Muscle of arm (tissue), 12 donors: ENCODE data around the gene FLOT2. TPM values are rescaled to one million over a fixed set of nuclear protein-coding genes. Genes with fewer than 3 reads are reported as not detected.
"Not testable (repeated sequence)": the region's sequence is repeated elsewhere in the genome, so short reads cannot be mapped to it uniquely, and the experiment has no call there.

Source experiments
- DNase-seq: peaks from one replicate; pipeline ENCODE4 v3.0.0-alpha.2; 2013
- polyA plus RNA-seq, 12 donors: library from polyadenylated mRNA; unstranded; fragments of 120-200 nt; gene quantifications; one replicate each; pipeline ENCODE4 v1.2.1, GENCODE V29; 2013; ENCODE audit not compliant: insufficient read length in 12 of 12

The FLOT2 gene
- polyA plus RNA-seq, 12 donors: 49.5 to 78.9 (median 63.5) TPM; not detected in 1

GRCh38 chr17:28898527-28898955, 1.0 kb upstream of the FLOT2 start:
- no peak for DNase-seq

- DNase-seq: peak; percentile 31
Observed at GRCh38 chr17:28897769-28898526, 415 bp upstream of the FLOT2 start.

- no peak for DNase-seq
Observed at GRCh38 chr17:28896491-28896883, 1.0 kb downstream of the FLOT2 start.

GRCh38 chr17:28895794-28896447, 1.6 kb downstream of the FLOT2 start:
- DNase-seq: no peak

GRCh38 chr17:28893248-28894183, 4.0 kb downstream of the FLOT2 start:
- not testable (repeated sequence) for DNase-seq

- DNase-seq: no peak
Observed at GRCh38 chr17:28892024-28892423, 5.5 kb downstream of the FLOT2 start.

- no peak for DNase-seq
Observed at GRCh38 chr17:28891201-28891600, 6.3 kb downstream of the FLOT2 start.

GRCh38 chr17:28889996-28890395, 7.5 kb downstream of the FLOT2 start:
- no peak for DNase-seq

GRCh38 chr17:28888832-28889231, 8.7 kb downstream of the FLOT2 start:
- no peak for DNase-seq

- no peak for DNase-seq
Observed at GRCh38 chr17:28887871-28888471, 9.6 kb downstream of the FLOT2 start.

- DNase-seq: no peak
Observed at GRCh38 chr17:28885951-28886350, 11.6 kb downstream of the FLOT2 start.

- DNase-seq: no peak
Observed at GRCh38 chr17:28885363-28885762, 12.2 kb downstream of the FLOT2 start.

- no peak for DNase-seq
Observed at GRCh38 chr17:28883967-28884702, 13.4 kb downstream of the FLOT2 start.

GRCh38 chr17:28882154-28882895, 15.2 kb downstream of the FLOT2 start:
- DNase-seq: no peak

GRCh38 chr17:28881533-28882056, 15.9 kb downstream of the FLOT2 start:
- DNase-seq: no peak

- no peak for DNase-seq
Observed at GRCh38 chr17:28880572-28880945, 17.0 kb downstream of the FLOT2 start.

GRCh38 chr17:28879886-28880571, 17.5 kb downstream of the FLOT2 start:
- no peak for DNase-seq

GRCh38 chr17:28878981-28879380, 18.6 kb downstream of the FLOT2 start:
- DNase-seq: no peak

GRCh38 chr17:28878158-28878910, 19.2 kb downstream of the FLOT2 start:
- DNase-seq: no peak
